HepG2 (cell line): ENCODE results near the gene C14orf180. TPM values are rescaled to one million over a fixed set of nuclear protein-coding genes. Genes with fewer than 3 reads are reported as not detected.
A peak's percentile ranks its signal among the peaks of the same experiment; 100 is the strongest.

ENCODE experiments used
- ARID5B ChIP-seq: IDR thresholded peaks from 2 replicates; pipeline ENCODE4 v1.4.0; 2020; ENCODE audit warnings: mild to moderate bottlenecking, missing genetic modification reagents
- HOXD1 ChIP-seq: sonication (generic); formaldehyde crosslinking; IDR thresholded peaks from 2 replicates; pipeline ENCODE4 v1.5.0; 2020; ENCODE audit warnings: missing genetic modification reagents
- LCORL ChIP-seq, 2 experiments: fragments of 450-650 bp in 1 of 2; sonication (generic) in 1 of 2; formaldehyde crosslinking in 1 of 2; IDR thresholded peaks; 2 replicates each; pipeline versions ENCODE4 v1.5.0 to v1.6.1; 2017 to 2020; ENCODE audit warnings: antibody characterized with exemption in 1 of 2, missing genetic modification reagents in 1 of 2
- ZBTB40 ChIP-seq, 2 experiments: fragments of 450-650 bp in 1 of 2; sonication (generic) in 1 of 2; formaldehyde crosslinking in 1 of 2; IDR thresholded peaks; 2 replicates each; pipeline versions ENCODE4 v1.6.1 to v1.8.0; 2016 to 2022; ENCODE audit warnings: antibody characterized with exemption in 1 of 2, mild to moderate bottlenecking in 1 of 2, missing genetic modification reagents in 1 of 2
- ZNF142 ChIP-seq: sonication (generic); formaldehyde crosslinking; IDR thresholded peaks from 2 replicates; pipeline ENCODE4 v1.4.0; 2020; ENCODE audit warnings: missing genetic modification reagents
- ZNF83 ChIP-seq: sonication (generic); formaldehyde crosslinking; IDR thresholded peaks from 2 replicates; pipeline ENCODE4 v1.4.0; 2020; ENCODE audit warnings: missing genetic modification reagents, mild to moderate bottlenecking, borderline replicate concordance
- polyA plus RNA-seq, 8 experiments: library from polyadenylated mRNA; depleted of rRNA in 3 of 8; stranded (reverse) in 7 of 8; unstranded in 1 of 8; fragments of >200 nt; fragmentation: Illumina TruSeq in 4 of 8; extraction: Trizol in 4 of 8; gene quantifications; 2 replicates each; pipeline versions ENCODE4 v1.2.1 to v1.2.3, GENCODE V29; 2011 to 2016; ENCODE audit warnings: low read depth in 4 of 8, missing spikeins in 1 of 8, mixed read lengths in 1 of 8; ENCODE audit not compliant: insufficient read depth in 1 of 8
- total RNA-seq, 5 experiments: library from RNA; depleted of rRNA; stranded (reverse); fragments of >200 nt; fragmentation: Illumina TruSeq; extraction: Trizol; gene quantifications; 2 replicates each; pipeline ENCODE4 v1.2.3, GENCODE V29; 2016; ENCODE audit warnings: low read depth in 1 of 5

The C14orf180 gene
- total and polyA plus RNA-seq, 2 of the 13 experiments (the other 11 are each of a cell fraction or from before 2014, with no cell fraction given), result not detected

- no peak for TF ChIP-seq ZBTB40 (IDR thresholded peaks at IDR 0.05)
- TF ChIP-seq ZBTB40 (CRISPR knock-in tag; IDR thresholded peaks at IDR 0.05), result 0 out of 2 replicates have a peak, but pooled peaks have one; percentile 22
- 0 out of 2 replicates have a peak, but pooled peaks have one; percentile 9 for TF ChIP-seq ARID5B (CRISPR knock-in tag)
- TF ChIP-seq ZNF142 (CRISPR knock-in tag), result peak; percentile 43; the same call in 1 of the 2 replicates
- no peak for TF ChIP-seq ZNF83 (CRISPR knock-in tag)
- no peak for TF ChIP-seq LCORL (IDR thresholded peaks at IDR 0.05)
- TF ChIP-seq LCORL (CRISPR knock-in tag; IDR thresholded peaks at IDR 0.05), result no peak
- TF ChIP-seq HOXD1 (CRISPR knock-in tag), result 0 out of 2 replicates have a peak, but pooled peaks have one; percentile 38
Observed at GRCh38 chr14:104604458-104605449, 25.2 kb downstream of the C14orf180 start, which contains the start of gene TMEM179 (continued).
